ENCODE data around the gene RSPH6A.
"Not testable (repeated sequence)": the region's sequence is repeated elsewhere in the genome, so short reads cannot be mapped to it uniquely, and the experiment has no call there.

The RSPH6A gene

GRCh38 chr19:45764475-45764874, 50.6 kb downstream of the RSPH6A start:
- no peak for DNase-seq

- DNase-seq = no peak
Measured at GRCh38 chr19:45763691-45764294, 51.3 kb downstream of the RSPH6A start.

- DNase-seq = no peak
Measured at GRCh38 chr19:45762870-45763631, 52.1 kb downstream of the RSPH6A start.

GRCh38 chr19:45761714-45762113, 53.4 kb downstream of the RSPH6A start:
- no peak for DNase-seq

- no peak for DNase-seq
Measured at GRCh38 chr19:45758921-45759320, 56.2 kb downstream of the RSPH6A start.

GRCh38 chr19:45757695-45758094, 57.4 kb downstream of the RSPH6A start:
- no peak for DNase-seq

- no peak for DNase-seq
Measured at GRCh38 chr19:45754323-45754722, 60.8 kb downstream of the RSPH6A start.

- DNase-seq = no peak
Measured at GRCh38 chr19:45753548-45753947, 61.6 kb downstream of the RSPH6A start.

- DNase-seq = no peak
Measured at GRCh38 chr19:45752639-45753038, 62.5 kb downstream of the RSPH6A start.

- DNase-seq = not testable (repeated sequence)
Measured at GRCh38 chr19:45751483-45751882, 63.6 kb downstream of the RSPH6A start.

- DNase-seq = no peak
Measured at GRCh38 chr19:45747513-45747912, 67.6 kb downstream of the RSPH6A start.

GRCh38 chr19:45746866-45747265, 68.2 kb downstream of the RSPH6A start:
- no peak for DNase-seq
